ENCODE results near the gene BTF3L4. TPM values are rescaled to one million over a fixed set of nuclear protein-coding genes. Genes with fewer than 3 reads are reported as not detected.

The BTF3L4 gene
- total and polyA plus RNA-seq, 2 experiments from 2014 or later = 112 to 154 TPM

DNA sequence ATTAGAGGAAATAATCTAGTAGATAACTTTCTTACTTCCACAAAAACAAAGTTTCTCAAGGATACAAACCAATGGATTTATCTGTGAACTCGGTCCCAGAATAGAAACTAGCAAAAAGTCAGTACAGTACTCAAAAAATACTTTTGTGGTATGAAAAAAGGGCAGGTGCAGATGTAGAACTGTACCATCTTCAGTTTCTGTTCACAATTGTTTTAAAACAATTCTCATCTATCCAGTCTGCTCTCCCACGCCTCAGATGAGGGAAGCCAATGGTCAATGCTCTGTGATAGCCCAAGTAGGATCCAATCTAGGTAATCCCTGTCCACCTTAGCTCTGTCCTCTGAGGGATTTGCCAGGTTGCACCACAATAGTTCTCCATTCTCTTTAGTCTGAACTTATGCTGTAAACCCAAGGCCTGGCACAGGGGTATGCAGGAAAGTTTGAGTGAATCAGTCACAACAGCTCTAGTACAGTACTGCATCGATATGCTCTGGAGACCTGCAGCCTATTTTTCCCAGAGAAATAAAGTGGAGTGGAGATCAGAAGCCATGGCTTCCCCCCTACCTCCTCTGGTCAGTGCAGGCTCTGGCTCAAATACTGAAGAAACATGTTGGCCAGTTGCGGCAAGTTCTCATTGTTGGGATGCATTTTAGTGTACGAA lies 23.8 kb upstream of the BTF3L4 start:
- no peaks in the 10 kb centered on the region for H3K9me2 ChIP-seq (ENCODE audit: insufficient read depth)
- peak overlapping the region; percentile 93 for H3K4me2 ChIP-seq
- no peak for ATAC-seq
- H3K36me3 ChIP-seq (ENCODE audit: insufficient read depth) = peaks cover 3% of the 10 kb centered on the region; the same call in 1 of the 2 replicates
- Mint-ChIP-seq H3K27ac (no peak overlapping the region; the same call in 1 of the 2 replicates), H3K27me3 (ENCODE audit: insufficient read depth, low read depth, poor library complexity) (peaks cover 3% of the 10 kb centered on the region), H3K9me3 (no peaks in the 10 kb centered on the region), H3K36me3 (ENCODE audit: low read depth) (peaks cover 29% of the 10 kb centered on the region), H3K4me3 (peak overlapping the region; percentile 91), H3K4me1 (peaks cover 18% of the 10 kb centered on the region)
- peaks cover 6% of the 10 kb centered on the region for H3F3A ChIP-seq (replicated peaks; ENCODE audit: low read depth)
- peak overlapping the region; percentile 78 for H3K4me3 ChIP-seq
- no peaks in the 10 kb centered on the region for H3K27me3 ChIP-seq (ENCODE audit: insufficient read depth)
- DNase-seq (ENCODE audit: low spot score) = no peak
- H3K27ac ChIP-seq (ENCODE audit: low read depth) = peak overlapping the region; percentile 57; the same call in 1 of the 2 replicates
- H3K4me1 ChIP-seq (ENCODE audit: insufficient read depth) = peaks cover 15% of the 10 kb centered on the region
- H3K79me2 ChIP-seq (replicated peaks; ENCODE audit: insufficient read depth) = peaks cover 30% of the 10 kb centered on the region
- peak overlapping the region; percentile 50; the same call in 1 of the 2 replicates for H2AFZ ChIP-seq
- H4K20me1 ChIP-seq (replicated peaks; ENCODE audit: insufficient read depth) = peaks cover 14% of the 10 kb centered on the region
- TF ChIP-seq JUNB (IDR thresholded peaks at IDR 0.05; ENCODE audit: unreplicated experiment) (no peak), NANOG (IDR thresholded peaks at IDR 0.05; ENCODE audit: borderline replicate concordance) (no peak), EZH2 (IDR thresholded peaks at IDR 0.05; ENCODE audit: low read depth, unreplicated experiment) (no peak), ZNF114 (CRISPR knock-in tag; IDR thresholded peaks at IDR 0.05) (no peak), EZH2phosphoT487 (IDR thresholded peaks at IDR 0.05; ENCODE audit: unreplicated experiment) (no peak), CTCF (conservative IDR thresholded peaks at IDR 0.05; ENCODE audit: low read depth in 2 of 2) (no peak), ETS1 (IDR thresholded peaks at IDR 0.05) (no peak), ZNF331 (CRISPR knock-in tag; IDR thresholded peaks at IDR 0.05; ENCODE audit: low read depth) (no peak), POLR2AphosphoS5 (IDR thresholded peaks at IDR 0.05; ENCODE audit: low read depth) (no peak), STAT1 (IDR thresholded peaks at IDR 0.05; ENCODE audit: unreplicated experiment) (no peak), REST (IDR thresholded peaks at IDR 0.05; ENCODE audit: unreplicated experiment) (no peak), CREB1 (CRISPR knock-in tag; IDR thresholded peaks at IDR 0.05; ENCODE audit: low read depth) (no peak)
- TF ChIP-seq, protein P1, sequence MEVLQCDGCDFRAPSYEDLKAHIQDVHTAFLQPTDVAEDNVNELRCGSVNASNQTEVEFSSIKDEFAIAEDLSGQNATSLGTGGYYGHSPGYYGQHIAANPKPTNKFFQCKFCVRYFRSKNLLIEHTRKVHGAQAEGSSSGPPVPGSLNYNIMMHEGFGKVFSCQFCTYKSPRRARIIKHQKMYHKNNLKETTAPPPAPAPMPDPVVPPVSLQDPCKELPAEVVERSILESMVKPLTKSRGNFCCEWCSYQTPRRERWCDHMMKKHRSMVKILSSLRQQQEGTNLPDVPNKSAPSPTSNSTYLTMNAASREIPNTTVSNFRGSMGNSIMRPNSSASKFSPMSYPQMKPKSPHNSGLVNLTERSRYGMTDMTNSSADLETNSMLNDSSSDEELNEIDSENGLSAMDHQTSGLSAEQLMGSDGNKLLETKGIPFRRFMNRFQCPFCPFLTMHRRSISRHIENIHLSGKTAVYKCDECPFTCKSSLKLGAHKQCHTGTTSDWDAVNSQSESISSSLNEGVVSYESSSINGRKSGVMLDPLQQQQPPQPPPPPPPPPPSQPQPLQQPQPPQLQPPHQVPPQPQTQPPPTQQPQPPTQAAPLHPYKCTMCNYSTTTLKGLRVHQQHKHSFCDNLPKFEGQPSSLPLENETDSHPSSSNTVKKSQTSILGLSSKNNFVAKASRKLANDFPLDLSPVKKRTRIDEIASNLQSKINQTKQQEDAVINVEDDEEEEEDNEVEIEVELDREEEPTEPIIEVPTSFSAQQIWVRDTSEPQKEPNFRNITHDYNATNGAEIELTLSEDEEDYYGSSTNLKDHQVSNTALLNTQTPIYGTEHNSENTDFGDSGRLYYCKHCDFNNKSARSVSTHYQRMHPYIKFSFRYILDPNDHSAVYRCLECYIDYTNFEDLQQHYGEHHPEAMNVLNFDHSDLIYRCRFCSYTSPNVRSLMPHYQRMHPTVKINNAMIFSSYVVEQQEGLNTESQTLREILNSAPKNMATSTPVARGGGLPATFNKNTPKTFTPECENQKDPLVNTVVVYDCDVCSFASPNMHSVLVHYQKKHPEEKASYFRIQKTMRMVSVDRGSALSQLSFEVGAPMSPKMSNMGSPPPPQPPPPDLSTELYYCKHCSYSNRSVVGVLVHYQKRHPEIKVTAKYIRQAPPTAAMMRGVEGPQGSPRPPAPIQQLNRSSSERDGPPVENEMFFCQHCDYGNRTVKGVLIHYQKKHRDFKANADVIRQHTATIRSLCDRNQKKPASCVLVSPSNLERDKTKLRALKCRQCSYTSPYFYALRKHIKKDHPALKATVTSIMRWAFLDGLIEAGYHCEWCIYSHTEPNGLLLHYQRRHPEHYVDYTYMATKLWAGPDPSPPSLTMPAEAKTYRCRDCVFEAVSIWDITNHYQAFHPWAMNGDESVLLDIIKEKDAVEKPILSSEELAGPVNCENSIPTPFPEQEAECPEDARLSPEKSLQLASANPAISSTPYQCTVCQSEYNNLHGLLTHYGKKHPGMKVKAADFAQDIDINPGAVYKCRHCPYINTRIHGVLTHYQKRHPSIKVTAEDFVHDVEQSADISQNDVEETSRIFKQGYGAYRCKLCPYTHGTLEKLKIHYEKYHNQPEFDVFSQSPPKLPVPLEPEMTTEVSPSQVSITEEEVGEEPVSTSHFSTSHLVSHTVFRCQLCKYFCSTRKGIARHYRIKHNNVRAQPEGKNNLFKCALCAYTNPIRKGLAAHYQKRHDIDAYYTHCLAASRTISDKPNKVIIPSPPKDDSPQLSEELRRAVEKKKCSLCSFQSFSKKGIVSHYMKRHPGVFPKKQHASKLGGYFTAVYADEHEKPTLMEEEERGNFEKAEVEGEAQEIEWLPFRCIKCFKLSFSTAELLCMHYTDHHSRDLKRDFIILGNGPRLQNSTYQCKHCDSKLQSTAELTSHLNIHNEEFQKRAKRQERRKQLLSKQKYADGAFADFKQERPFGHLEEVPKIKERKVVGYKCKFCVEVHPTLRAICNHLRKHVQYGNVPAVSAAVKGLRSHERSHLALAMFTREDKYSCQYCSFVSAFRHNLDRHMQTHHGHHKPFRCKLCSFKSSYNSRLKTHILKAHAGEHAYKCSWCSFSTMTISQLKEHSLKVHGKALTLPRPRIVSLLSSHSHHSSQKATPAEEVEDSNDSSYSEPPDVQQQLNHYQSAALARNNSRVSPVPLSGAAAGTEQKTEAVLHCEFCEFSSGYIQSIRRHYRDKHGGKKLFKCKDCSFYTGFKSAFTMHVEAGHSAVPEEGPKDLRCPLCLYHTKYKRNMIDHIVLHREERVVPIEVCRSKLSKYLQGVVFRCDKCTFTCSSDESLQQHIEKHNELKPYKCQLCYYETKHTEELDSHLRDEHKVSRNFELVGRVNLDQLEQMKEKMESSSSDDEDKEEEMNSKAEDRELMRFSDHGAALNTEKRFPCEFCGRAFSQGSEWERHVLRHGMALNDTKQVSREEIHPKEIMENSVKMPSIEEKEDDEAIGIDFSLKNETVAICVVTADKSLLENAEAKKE (CRISPR knock-in tag; IDR thresholded peaks at IDR 0.05) = no peak
